DMS 273 treated with DMSO at 0.1 percent for 48 hours (cell line): ENCODE measurements around the gene MYO6.

Source experiments
- DNase-seq: peaks from one replicate; lab custom pipeline; 2025; lab: John Stamatoyannopoulos, UW

MYO6 gene

DNA sequence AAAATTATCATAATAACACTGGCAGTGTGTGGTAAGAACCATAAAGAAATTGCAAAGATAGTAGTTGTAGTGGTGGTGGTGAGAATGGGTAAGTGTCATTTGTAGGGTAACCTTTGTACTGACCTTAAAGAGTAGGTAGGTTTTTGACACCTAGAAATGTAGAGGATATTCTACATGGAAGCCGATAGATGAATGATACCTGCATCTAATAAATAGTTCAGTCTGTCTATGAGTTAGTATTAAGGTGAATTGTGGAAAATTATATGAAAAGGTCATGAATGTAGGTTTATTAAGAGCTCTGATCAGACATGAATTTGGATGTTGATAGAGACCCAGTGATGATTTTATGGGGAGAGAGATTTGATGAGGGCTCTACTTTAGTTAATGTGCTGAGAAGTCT is 78.1 kb downstream of the MYO6 start:
- no peak for DNase-seq

DNA sequence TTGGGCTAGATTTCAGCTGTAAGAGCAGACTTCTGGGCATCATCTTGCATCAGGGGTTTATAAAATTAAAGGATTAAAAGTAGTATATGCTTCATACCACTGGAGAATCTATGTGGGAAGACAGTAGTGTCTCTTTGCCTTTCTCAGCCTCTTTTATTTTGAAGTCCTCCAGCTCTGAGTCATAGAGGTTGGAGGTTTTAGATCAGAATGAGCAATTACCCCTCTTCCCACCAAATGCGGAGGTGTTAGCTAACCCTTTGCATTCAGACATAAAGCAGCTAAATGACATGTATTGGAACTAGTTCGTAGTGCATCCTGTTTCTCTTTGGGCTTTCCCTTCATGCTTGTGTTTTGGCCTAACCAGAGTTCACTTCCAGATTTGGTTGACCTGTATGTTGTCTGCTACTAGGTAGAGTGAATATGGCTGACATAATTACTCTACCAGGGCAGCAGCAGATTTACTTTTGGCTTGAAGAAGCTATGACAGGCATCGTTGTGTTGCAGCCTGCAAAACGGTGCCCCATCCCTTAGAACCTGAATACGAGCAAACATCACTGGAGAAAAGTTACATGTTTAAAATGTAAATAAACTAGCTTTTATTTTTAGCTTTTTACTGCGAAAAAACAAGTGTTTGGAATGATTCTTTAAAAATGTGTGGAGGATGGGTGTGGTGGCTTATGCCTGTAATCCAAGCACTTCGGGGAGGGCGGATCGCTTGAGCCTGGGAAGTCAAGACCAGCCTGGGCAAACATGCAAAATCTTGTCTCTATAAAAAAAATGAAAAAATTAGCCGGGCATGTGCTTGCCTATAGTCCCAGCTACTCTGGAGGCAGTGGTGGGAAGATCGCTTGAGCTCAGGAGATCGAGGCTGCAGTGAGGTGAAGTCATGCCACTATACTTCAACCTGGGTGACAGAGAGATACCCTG is 82.2 kb downstream of the MYO6 start:
- DNase-seq = peak; percentile 51

- DNase-seq = no peak
Measured at GRCh38 chr6:75834447-75834846, 85.4 kb downstream of the MYO6 start.

DNA sequence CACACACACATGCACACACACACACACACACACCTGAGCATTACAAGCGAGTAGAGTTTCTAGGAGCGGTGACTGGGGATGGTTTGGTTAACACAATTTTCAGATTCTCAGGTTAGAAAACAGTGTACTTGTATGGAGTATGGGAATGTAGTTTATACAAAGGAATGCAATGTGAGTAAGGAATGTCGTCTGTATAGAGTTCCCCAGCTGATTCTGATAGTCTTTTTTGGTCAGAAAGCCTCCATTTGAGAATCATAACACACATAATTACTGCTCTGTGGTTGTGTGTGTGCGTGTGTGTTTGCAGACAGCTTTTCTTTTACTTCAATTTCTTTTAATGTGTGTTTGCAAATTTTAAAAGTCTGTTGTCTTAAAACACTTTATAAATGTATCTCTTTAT is 93.2 kb downstream of the MYO6 start:
- no peak for DNase-seq

- no peak for DNase-seq
Measured at GRCh38 chr6:75842732-75843131, 93.7 kb downstream of the MYO6 start.

DNA sequence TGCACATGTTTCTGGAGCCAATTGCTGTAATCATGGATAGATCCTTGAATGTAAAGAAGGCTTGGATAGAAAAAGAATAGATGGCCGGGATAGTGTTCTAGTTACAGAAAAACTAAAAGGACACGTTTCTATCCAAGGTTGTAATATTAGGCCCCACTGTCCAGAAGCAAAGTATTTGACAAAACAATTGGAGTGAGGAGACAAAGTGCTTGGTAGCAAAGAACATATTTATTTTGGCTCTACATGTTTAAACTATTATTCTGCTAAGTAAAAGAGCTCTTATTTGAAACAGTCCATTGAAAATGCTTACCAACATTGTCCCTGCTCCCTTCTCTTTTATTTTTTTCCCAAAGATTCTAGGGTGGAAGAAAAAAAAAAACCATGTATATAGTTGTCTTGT is 94.4 kb downstream of the MYO6 start:
- DNase-seq = no peak

GRCh38 chr6:75848274-75848673 is 99.2 kb downstream of the MYO6 start:
- no peak for DNase-seq

- DNase-seq = no peak
Measured at GRCh38 chr6:75849329-75850025, 100.4 kb downstream of the MYO6 start.

DNA sequence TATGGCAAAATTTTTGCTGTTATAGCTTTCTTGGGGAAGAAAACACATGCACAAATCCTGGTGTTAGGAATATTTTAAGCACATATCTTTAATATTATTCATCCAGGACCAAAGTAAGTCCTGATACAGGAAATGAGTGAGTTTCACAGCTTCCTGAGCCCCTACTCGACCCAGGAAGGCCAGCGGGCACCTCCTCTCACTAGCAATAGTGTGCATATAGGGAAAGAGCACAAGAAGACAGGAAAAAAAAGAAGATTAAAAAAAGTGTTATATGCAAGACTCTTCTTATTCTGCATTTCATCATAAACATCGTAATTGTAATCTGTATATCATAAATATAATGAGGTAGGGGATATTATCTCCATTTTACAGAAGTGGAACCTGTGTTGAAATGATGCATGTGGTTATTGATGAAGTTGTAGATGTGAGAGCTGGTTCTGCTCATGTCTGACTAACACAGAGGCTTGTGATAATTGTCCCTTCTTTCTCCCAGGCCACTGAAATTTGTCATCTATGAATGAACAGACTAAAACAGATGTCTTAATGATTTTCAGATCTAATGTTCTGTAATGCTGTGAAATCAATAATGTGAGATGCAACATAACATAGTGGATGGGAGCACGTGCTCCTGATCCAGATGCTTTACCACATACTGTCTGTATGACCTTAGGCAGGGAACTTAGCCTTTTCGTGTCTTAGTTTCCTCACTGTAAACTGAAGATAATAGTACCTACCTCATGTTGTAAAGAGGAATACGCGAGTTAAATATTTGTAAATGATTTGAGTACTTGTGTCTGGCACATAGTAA is 101.2 kb downstream of the MYO6 start:
- DNase-seq = no peak

DNA sequence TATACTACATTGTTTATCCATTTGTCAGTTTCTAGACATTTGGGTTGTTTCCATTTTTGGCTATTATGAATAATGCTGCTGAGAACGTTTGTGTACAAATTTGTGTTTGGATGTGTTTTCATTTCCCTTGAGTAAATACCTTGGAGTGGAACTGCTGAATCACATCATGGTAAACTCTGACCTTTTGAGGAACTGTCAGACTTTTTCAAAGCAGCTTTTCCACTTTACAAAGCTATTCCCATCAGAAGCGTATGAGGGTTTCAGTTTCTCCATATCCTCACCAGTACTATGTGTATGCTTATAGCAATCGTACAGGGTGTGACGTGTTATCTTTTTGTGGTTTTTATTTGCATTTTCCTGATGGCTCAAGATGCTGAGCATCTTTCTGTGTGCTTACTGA is 103.7 kb downstream of the MYO6 start:
- no peak for DNase-seq

DNA sequence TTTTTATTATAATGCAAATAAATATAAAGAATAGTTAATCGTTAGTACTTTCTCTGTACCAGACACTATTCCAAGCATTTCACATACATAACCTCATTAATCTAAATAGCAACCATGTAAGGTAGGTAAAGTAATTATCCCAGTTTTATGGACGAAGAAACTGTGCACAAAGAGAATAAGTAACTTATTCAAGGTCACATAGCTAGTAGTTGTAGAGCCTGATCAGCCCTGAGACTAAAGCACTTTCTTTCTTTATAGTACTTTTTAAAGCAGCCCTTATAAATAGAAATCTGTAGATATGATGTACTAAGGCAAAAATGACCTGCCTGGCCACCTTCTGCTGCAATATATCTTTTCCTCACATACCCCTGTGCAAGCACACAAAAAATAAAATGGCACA is 104.8 kb downstream of the MYO6 start:
- DNase-seq = no peak

- peak; percentile 8 for DNase-seq
Measured at GRCh38 chr6:75855052-75855451, 106.0 kb downstream of the MYO6 start.

DNA sequence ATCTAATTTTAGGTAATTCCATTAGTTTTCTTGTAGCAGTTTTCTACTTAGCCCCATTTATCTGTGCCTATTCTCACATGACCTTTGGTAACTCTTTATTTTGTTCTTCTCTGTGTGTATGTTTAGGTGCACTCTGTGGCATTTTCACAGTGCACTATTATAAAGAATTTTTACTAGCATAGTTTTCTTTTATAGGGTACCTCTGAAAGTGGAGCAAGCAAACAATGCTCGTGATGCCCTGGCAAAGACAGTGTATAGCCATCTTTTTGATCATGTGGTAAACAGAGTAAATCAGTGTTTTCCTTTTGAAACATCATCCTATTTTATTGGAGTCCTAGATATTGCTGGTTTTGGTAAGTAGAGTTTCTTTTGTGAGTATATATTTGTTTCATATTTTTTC is 107.9 kb downstream of the MYO6 start:
- no peak for DNase-seq

GRCh38 chr6:75863001-75863400 is 114.0 kb downstream of the MYO6 start:
- DNase-seq = peak; percentile 18

- no peak for DNase-seq
Measured at GRCh38 chr6:75863784-75864183, 114.7 kb downstream of the MYO6 start.

GRCh38 chr6:75864446-75864845 is 115.4 kb downstream of the MYO6 start:
- no peak for DNase-seq

- no peak for DNase-seq
Measured at GRCh38 chr6:75870389-75870788, 121.3 kb downstream of the MYO6 start.

DNA sequence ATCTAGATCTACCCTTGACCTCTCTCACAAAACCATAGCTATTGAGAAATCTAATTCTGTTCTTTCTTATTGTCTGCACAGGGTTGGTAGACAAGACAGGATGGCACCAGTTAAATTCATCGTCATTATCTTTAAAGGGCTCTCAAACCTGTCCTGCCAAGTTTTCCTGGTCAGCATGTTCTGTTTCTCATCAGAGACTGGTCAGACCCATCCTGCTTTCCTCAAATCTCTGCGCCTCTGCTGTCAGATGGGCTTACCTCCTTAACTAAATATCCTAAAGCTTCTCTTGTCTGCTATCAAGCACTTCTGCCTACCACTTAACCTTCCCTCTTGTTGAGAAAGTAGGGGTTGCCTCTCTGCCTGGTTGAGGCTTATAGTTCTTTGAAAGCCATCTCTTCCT is 125.2 kb downstream of the MYO6 start:
- no peak for DNase-seq

GRCh38 chr6:75876152-75876551 is 127.1 kb downstream of the MYO6 start:
- DNase-seq = no peak

DNA sequence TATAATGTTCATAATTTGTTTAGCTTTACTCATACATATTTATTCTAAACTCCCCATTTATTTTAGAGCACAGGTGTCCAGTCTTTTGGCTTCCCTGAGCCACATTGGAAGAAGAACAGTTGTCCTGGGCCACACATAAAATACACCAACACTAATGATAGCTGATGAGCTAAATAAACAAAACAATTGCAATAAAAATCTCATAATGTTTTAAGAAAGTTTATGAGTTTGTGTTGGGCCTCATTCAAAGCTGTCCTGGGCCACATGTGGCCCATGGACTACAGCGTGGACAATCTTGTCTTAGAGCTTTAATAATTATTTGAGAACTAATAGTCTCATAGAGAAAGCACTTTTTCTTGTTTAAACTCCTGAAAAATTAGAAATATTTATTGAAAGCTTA is 131.3 kb downstream of the MYO6 start:
- DNase-seq = no peak

GRCh38 chr6:75882734-75883133 is 133.7 kb downstream of the MYO6 start:
- DNase-seq = peak; percentile 1

DNA sequence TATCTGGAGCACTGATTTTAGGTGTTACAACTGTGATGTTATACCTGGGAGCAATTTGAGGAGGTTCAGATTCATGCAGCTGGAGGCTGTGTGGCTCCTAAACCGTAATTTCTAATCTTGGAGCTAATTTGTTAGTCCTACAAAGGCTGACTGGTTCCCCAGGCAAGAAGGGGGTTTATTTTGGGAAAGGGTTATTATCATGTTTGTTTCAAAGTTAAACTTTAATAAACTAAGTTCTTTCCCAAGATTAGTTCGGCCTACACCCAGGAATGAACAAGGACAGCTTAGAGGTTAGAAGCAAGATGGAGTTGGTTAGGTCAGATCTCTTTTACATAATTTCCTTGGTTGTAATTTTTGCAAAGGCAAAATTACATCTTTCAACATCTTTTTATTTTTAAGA is 135.8 kb downstream of the MYO6 start:
- DNase-seq = no peak

DNA sequence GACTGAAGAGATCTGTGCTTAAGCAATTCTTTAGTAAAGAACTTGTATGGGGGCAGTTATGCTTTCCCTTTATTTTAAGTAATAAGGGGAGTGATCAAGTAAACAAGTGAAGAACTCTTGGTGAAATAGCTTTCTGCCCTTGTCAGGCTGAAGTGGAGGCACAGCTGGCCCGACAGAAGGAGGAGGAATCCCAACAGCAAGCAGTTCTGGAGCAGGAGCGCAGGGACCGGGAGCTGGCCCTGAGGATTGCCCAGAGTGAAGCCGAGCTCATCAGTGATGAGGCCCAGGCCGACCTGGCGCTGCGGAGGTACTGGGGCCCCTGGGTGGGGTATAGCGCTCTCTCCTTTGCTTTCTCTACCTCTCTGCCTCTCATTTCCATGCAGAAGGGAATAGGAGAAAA is 143.3 kb downstream of the MYO6 start:
- DNase-seq = no peak
